HAP-1 (cell line): ENCODE measurements around the gene AP3B2.
A peak's percentile ranks its signal among the peaks of the same experiment; 100 is the strongest.
"Not testable (repeated sequence)": the region's sequence is repeated elsewhere in the genome, so short reads cannot be mapped to it uniquely, and the experiment has no call there.

Source experiments
- DNase-seq, 2 experiments: peaks; one replicate each; pipeline ENCODE4 v3.0.0-alpha.2; 2016 to 2020; ENCODE audit warnings: low spot score in 2 of 2
- H3K27me3 ChIP-seq: fragments of 250-450 bp; sonication (Bioruptor Pico); 2 replicates; pipeline ENCODE4 v1.5.1; 2020; ENCODE audit warnings: low read depth, mild to moderate bottlenecking, moderate library complexity
- H3K36me3 ChIP-seq: fragments of 250-450 bp; sonication (Bioruptor Pico); replicated peaks from 2 replicates; pipeline ENCODE4 v1.5.1; 2020; ENCODE audit warnings: mild to moderate bottlenecking
- H3K4me1 ChIP-seq: fragments of 250-450 bp; sonication (Bioruptor Pico); 2 replicates; pipeline ENCODE4 v1.5.1; 2020; ENCODE audit warnings: mild to moderate bottlenecking
- H3K4me3 ChIP-seq: fragments of 250-450 bp; sonication (Bioruptor Pico); 2 replicates; pipeline ENCODE4 v1.5.1; 2020; ENCODE audit warnings: mild to moderate bottlenecking, moderate library complexity
- H3K9me3 ChIP-seq: fragments of 250-450 bp; sonication (Bioruptor Pico); 2 replicates; pipeline ENCODE4 v1.5.1; 2020; ENCODE audit warnings: mild to moderate bottlenecking, moderate library complexity
- in situ Hi-C: fragments of 300-500 bp; cut with MboI; formaldehyde crosslinking; loops from 3 replicates; pipeline ENCODE4 v1.14.3; 2020; ENCODE audit warnings: low sequenced_read_pairs, inconsistent platforms, mixed read lengths

The AP3B2 gene

GRCh38 chr15:82712036-82712435 is 2.4 kb upstream of the AP3B2 start:
- Histone ChIP-seq H3K9me3 (no peaks in the 10 kb centered on the region), H3K4me3 (no peak overlapping the region), H3K36me3 (no peaks in the 10 kb centered on the region), H3K27me3 (peaks cover 5% of the 10 kb centered on the region; the same call in 1 of the 2 replicates), H3K4me1 (peaks cover 11% of the 10 kb centered on the region)
- in situ Hi-C loops: no loop called here
- DNase-seq: no peak

DNA sequence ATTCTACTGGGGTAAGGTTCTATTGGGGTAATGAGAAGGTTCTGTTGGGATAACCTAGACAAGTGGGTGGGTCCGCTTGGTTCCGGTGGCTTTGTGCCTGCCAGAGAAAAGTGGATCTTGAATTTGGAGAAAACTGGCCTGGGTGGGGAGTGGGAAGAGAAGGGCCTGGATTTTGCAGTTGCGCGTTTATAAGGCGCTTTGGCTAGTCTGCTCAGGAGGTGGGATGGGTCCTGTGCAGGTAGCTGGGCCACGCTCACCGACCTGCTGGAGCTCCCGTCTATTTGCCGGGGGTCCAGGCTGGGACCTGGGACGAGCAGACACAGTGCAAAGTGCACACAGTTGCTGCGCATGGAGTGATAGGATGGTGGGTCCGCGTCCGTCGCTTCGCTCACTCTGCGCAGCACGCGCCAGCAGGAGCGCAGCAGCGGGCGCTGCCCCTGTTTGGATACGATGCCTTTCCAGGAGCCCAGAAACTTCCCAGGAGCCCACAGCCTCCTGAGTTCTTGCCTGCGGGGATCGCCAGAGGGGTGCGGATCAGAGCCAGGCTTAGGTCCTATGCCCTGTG is 1.3 kb upstream of the AP3B2 start:
- no peak for DNase-seq
- no peak overlapping the region for H3K4me3 ChIP-seq
- peaks cover 2% of the 10 kb centered on the region; the same call in 1 of the 2 replicates for H3K27me3 ChIP-seq
- H3K4me1 ChIP-seq: peaks cover 11% of the 10 kb centered on the region
- H3K9me3 ChIP-seq: no peaks in the 10 kb centered on the region
- no peaks in the 10 kb centered on the region for H3K36me3 ChIP-seq
- in situ Hi-C loops: no loop called here

- no peak for DNase-seq
- Histone ChIP-seq H3K9me3 (no peaks in the 10 kb centered on the region), H3K36me3 (no peaks in the 10 kb centered on the region), H3K4me1 (peaks cover 11% of the 10 kb centered on the region), H3K27me3 (0 out of 2 replicates have a peak, but pooled peaks cover 2% of the 10 kb centered on the region), H3K4me3 (peak overlapping the region; percentile 70)
- in situ Hi-C loops: no loop called here
Observed at GRCh38 chr15:82710208-82710555, 507 bp upstream of the AP3B2 start.

GRCh38 chr15:82709081-82709420 is 624 bp downstream of the AP3B2 start:
- Histone ChIP-seq H3K4me3 (peak overlapping the region; percentile 70), H3K4me1 (peaks cover 11% of the 10 kb centered on the region), H3K9me3 (no peaks in the 10 kb centered on the region), H3K27me3 (peaks cover 10% of the 10 kb centered on the region), H3K36me3 (no peaks in the 10 kb centered on the region)
- in situ Hi-C loops: no loop called here
- DNase-seq: peak; percentile 37 to 71

GRCh38 chr15:82705856-82706255 is 3.8 kb downstream of the AP3B2 start:
- H3K4me3 ChIP-seq, in situ Hi-C loops, H3K9me3 ChIP-seq, H3K36me3 ChIP-seq, DNase-seq: not testable (repeated sequence)
- H3K27me3 ChIP-seq: peaks cover 30% of the 10 kb centered on the region
- peaks cover 11% of the 10 kb centered on the region for H3K4me1 ChIP-seq

DNA sequence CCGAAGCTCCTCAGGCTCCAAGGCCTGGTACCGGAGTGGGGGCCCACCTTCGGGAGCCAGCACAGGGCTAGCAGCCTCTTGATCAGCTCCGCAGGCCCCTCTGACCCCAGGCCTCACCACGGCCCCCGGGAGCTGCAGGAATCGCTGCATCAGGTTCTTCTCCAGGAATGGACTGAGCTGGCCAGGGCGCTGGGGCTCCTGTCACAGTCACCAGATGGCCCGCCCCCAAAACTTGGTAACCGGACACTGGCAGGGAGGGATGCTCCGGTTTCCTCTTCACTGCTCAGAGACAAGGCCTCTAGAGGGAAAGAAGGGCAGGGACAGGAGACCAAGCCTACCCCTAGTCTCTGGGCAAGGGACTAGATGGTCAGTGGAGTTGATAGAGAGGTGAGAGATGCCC is 9.9 kb downstream of the AP3B2 start:
- Histone ChIP-seq H3K4me1 (no peaks in the 10 kb centered on the region), H3K9me3 (no peaks in the 10 kb centered on the region), H3K27me3 (peaks cover 28% of the 10 kb centered on the region), H3K4me3 (no peak overlapping the region), H3K36me3 (no peaks in the 10 kb centered on the region)
- in situ Hi-C loops: no loop called here
- no peak for DNase-seq

DNA sequence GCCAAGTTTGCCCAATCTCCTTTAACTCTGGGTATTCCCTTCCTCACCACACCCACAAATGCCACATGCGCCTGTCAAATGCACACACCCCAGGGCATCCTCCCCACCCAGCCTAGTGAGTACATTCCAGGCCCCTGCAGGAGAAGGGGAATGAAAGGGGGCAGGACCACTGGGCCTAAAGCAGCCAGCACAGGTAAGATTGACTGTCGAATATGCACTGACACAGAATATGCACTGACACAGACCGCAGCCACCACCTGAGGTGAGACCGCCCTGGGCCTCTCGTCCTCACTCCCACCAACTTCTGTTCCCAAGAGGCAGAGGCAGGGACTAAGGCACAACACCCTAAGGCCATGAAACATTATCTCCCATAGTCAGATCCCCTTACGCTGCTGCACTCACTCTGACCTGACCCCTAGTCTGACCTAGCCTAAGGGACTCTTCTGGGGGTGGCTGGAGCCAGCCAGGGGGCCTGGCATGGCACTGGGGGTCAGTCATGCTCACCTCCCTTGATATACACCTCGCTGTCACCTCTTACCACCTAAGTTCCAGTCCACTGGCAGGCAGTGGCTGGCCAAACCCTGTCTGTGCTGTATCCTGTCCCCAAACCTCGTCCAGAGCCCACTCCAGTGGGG is 10.8 kb downstream of the AP3B2 start:
- Histone ChIP-seq H3K36me3 (no peaks in the 10 kb centered on the region), H3K4me1 (no peaks in the 10 kb centered on the region), H3K9me3 (no peaks in the 10 kb centered on the region), H3K4me3 (no peak overlapping the region), H3K27me3 (peaks cover 22% of the 10 kb centered on the region)
- DNase-seq: no peak
- in situ Hi-C loops: no loop called here

GRCh38 chr15:82697735-82698407 is 11.8 kb downstream of the AP3B2 start:
- Histone ChIP-seq H3K36me3 (no peaks in the 10 kb centered on the region), H3K9me3 (no peaks in the 10 kb centered on the region), H3K4me1 (no peaks in the 10 kb centered on the region), H3K4me3 (no peak overlapping the region), H3K27me3 (peaks cover 13% of the 10 kb centered on the region)
- no peak for DNase-seq
- in situ Hi-C loops: no loop called here

DNA sequence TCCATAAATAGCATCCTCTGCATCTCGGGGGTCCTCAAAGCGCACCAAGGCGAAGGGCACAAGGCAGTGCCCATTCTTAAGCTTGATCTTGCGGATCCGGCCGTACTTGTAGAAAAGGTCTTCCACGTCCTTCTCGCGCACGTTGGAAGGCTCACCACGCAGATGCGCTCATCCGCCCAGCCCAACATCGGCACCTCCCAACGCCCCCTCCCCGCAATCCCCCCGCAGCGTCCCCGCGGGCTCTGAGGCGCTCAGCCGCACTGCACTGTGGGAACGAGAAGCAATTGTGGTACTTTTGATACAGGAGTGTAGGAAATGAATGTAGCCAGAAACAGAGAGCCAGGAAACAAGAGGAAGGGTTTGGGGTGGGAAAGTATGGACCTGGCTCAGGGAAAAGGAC is 17.5 kb downstream of the AP3B2 start:
- Histone ChIP-seq H3K36me3 (no peaks in the 10 kb centered on the region), H3K4me1 (no peaks in the 10 kb centered on the region), H3K27me3 (peaks cover 2% of the 10 kb centered on the region; the same call in 1 of the 2 replicates), H3K4me3 (no peak overlapping the region), H3K9me3 (no peaks in the 10 kb centered on the region)
- in situ Hi-C loops: no loop called here
- no peak for DNase-seq

DNA sequence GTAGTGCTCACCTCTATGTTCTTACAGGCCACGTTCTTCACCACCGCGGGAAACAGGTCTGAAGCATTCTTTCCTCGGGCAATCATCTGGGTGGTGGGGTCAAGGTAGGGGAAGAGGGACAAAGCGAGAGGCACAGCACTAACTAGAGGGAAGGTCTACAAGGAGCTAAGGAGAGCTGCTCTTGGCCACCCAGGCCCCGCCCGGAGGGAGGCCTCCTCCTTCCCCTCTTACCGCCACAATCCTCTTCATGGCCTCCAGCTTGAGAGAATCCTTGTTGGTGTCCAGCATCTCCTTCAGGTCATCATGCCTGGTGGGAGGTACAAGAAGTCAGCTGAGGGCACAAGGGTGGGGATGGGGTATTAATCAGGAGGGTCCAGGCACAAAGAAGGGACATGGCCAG is 20.5 kb downstream of the AP3B2 start:
- in situ Hi-C loops: no loop called here
- Histone ChIP-seq H3K36me3 (no peaks in the 10 kb centered on the region), H3K9me3 (no peaks in the 10 kb centered on the region), H3K4me1 (no peaks in the 10 kb centered on the region), H3K27me3 (peaks cover 10% of the 10 kb centered on the region; the same call in 1 of the 2 replicates), H3K4me3 (no peak overlapping the region)
- no peak for DNase-seq

GRCh38 chr15:82688691-82689090 is 21.0 kb downstream of the AP3B2 start:
- H3K4me3 ChIP-seq: no peak overlapping the region

GRCh38 chr15:82681371-82681770 is 28.3 kb downstream of the AP3B2 start:
- in situ Hi-C loops: no loop called here
- no peak for DNase-seq
- peak overlapping the region; percentile 56; the same call in 1 of the 2 replicates for H3K4me3 ChIP-seq
- peaks cover 3% of the 10 kb centered on the region; the same call in 1 of the 2 replicates for H3K4me1 ChIP-seq
- H3K27me3 ChIP-seq: peaks cover 5% of the 10 kb centered on the region; the same call in 1 of the 2 replicates
- no peaks in the 10 kb centered on the region for H3K9me3 ChIP-seq
- no peaks in the 10 kb centered on the region for H3K36me3 ChIP-seq

More at GRCh38 chr15:82688691-82689090, 21.0 kb downstream of the AP3B2 start:
- Histone ChIP-seq H3K4me1 (no peaks in the 10 kb centered on the region), H3K36me3 (no peaks in the 10 kb centered on the region), H3K9me3 (no peaks in the 10 kb centered on the region), H3K27me3 (peaks cover 10% of the 10 kb centered on the region; the same call in 1 of the 2 replicates)
- in situ Hi-C loops: no loop called here
- DNase-seq: no peak

DNA sequence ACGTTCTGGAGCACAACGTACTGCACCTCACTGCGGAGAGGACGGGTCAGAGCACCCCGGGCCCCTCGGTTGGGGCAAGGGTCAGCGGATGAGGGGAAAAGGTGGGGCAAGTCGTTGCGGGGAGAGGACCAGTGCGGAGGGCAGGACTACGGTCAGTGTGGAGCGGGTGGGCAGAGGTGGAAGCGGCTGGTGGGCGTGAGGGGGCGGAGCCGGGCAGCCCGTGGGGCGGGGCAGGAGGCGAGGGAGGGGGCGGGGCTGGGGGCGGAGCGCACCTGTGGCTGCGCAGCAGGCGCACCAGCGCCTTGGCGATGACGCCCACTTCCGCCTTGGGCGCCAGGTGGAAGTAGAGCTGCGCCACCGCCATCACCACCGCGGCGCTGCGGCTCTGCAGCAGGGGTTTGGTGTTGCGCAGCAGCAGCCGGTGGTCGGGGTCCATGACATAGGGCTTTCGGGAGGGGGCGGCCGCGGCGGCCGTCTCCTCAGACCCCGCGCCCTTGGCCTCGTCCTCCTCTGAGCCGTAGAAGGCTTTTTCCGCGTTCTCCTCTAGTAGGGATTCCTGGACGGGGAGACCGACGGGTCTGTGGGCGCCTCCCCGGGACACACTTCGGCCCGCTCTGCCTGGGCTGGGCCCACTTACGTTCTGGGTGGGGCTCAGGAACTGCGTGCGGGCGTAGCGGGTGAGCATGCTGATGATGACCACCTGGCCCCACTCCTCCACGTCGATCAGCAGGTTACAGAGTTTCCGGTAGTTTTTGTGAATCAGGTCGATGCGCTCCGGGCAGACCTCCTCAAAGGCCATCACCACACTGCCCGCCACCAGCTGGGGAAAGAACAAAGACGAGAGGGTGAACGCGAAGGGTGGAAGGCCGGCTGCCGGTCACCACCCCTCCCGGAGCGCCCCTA is 29.2 kb downstream of the AP3B2 start:
- H3K9me3 ChIP-seq: no peaks in the 10 kb centered on the region
- H3K27me3 ChIP-seq: peaks cover 2% of the 10 kb centered on the region; the same call in 1 of the 2 replicates
- in situ Hi-C loops: no loop called here
- H3K4me3 ChIP-seq: peak overlapping the region; percentile 56
- peaks cover 3% of the 10 kb centered on the region; the same call in 1 of the 2 replicates for H3K4me1 ChIP-seq
- no peaks in the 10 kb centered on the region for H3K36me3 ChIP-seq
- DNase-seq: peak; percentile 85 to 92
